ENCODE data around the gene STUB1. TPM values are rescaled to one million over a fixed set of nuclear protein-coding genes. Genes with fewer than 3 reads are reported as not detected.
A peak's percentile ranks its signal among the peaks of the same experiment; 100 is the strongest.

The STUB1 gene
- total and polyA plus RNA-seq, 2 donors (not counting 1 experiment from before 2014, with no cell fraction given) = 94.3 to 116 TPM

DNA sequence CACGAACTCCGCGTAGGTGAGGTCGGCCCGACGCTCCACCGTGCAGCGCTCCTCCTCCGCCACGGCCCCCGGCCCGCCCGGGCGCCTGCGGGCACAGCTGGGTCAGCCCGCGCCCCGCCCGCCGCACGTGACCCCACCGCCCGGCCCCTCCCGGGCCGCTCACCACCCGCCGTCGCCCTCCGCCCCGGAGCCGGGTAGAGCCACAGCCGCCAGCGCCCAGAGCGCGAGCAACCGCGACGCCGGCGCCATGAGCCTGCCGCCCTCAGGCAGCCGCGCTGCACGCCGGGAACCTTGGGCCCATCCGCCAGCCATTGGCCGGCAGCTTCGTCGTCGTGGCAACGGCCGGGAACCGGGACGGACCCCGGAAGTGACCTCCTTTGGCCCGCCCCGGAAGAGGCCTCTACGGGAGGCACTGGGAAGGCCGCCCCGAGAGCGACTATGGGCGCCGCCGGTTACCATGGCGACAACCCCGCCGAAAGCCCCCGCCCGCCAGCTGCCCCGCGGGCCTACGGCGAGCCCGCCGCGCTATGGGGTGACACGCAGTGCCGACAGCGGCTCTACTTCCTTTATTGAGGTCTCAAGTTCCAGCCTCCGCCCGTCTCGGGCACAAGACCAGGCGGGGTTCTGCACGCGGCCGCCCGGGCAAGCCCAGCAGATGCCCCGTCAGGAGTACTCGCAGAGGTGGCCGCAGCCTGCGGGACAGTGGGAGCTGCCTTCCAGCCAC is 4.0 kb downstream of the STUB1 start, which contains the start of gene JMJD8:
TSS of gene JMJD8 (minus strand) at position 264 of the 724 bp plus-strand sequence. CDS start at position 249, 15 bp downstream.
- Histone ChIP-seq H3K36me3 (replicated peaks in 1 of 2; ENCODE audit: control extremely low read depth in 1 of 2, control insufficient read depth in 1 of 2, extremely low read depth in 1 of 2, insufficient read depth in 2 of 2, low read length in 1 of 2) (peaks cover 0 to 27% of the 10 kb centered on the region in 2 experiments), H3K9ac (ENCODE audit: low read length) (peak within 1 kb of the TSS; percentile 73), H4K20me1 (ENCODE audit: control insufficient read depth, insufficient read depth, low read length, poor library complexity, severe bottlenecking) (peaks cover 32% of the 10 kb centered on the region), H3K4me1 (ENCODE audit: control insufficient read depth in 2 of 2, insufficient read depth in 2 of 2, low read length in 2 of 2) (peaks cover 31 to 48% of the 10 kb centered on the region in 2 donors), H2AFZ (ENCODE audit: insufficient read depth, low read depth, low read length, poor library complexity, severe bottlenecking) (peak within 1 kb of the TSS; percentile 73), H3K79me2 (ENCODE audit: control insufficient read depth, insufficient read depth, low read length) (peaks cover 43% of the 10 kb centered on the region), H3K9me3 (ENCODE audit: control extremely low read depth in 1 of 3, control insufficient read depth in 2 of 3, insufficient read depth in 1 of 3, low read length in 2 of 3) (no peaks in the 10 kb centered on the region), H3K4me3 (ENCODE audit: control extremely low read depth in 1 of 5, extremely low read depth in 1 of 5, insufficient read depth in 1 of 5, low read depth in 2 of 5, low read length in 4 of 5) (peak within 1 kb of the TSS in 4 of 5 experiments; percentile 57 to 72 (median 63)), H3K27ac (ENCODE audit: low read length in 2 of 2) (peak within 1 kb of the TSS; percentile 64 to 89), H3K27me3 (replicated peaks in 1 of 4; ENCODE audit: control extremely low read depth in 1 of 4, control insufficient read depth in 3 of 4, insufficient read depth in 4 of 4, low read length in 3 of 4) (no peaks in the 10 kb centered on the region), H3K4me2 (replicated peaks; ENCODE audit: low read depth, low read length, poor library complexity, severe bottlenecking) (peak within 1 kb of the TSS; percentile 97)
- ChIA-PET CTCF (interaction anchor here (0.8 to 0.9 kb wide), 2 partner anchors 21 to 37 kb away, joined by 3 read pairs; partner anchors contain the start of gene ANTKMT), POLR2A (interaction anchor here (0.6 to 1.4 kb wide), 4 partner anchors 17 to 608 kb away, joined by 3 to 4 read pairs (median 4); partner anchors contain the start of genes ANTKMT and RHOT2)
- Mint-ChIP-seq H3K4me1 (peaks cover 32% of the 10 kb centered on the region), H3K4me3 (peak within 1 kb of the TSS; percentile 86), H3K9me3 (ENCODE audit: insufficient read depth) (no peaks in the 10 kb centered on the region), H3K27ac (peak within 1 kb of the TSS; percentile 91), H3K27me3 (no peaks in the 10 kb centered on the region)
- intact Hi-C loops (cut with micrococcal nuclease) = loop anchor here (1.0 to 5.0 kb wide), 6 partner anchors 15 to 57 kb away; partner anchors contain the start of genes ANTKMT, CIAO3, MCRIP2 and RHOT2
- 3% methylated on average over 91 of the region's 91 CpGs for WGBS (ENCODE audit: insufficient coverage)
- peak; percentile 48 for ATAC-seq (ENCODE audit: low read depth)
- no peak for TF ChIP-seq EZH2 (IDR thresholded peaks at IDR 0.05; ENCODE audit: borderline replicate concordance, insufficient read depth, low read depth, low read length, poor library complexity, severe bottlenecking)
- TF ChIP-seq, protein P1, sequence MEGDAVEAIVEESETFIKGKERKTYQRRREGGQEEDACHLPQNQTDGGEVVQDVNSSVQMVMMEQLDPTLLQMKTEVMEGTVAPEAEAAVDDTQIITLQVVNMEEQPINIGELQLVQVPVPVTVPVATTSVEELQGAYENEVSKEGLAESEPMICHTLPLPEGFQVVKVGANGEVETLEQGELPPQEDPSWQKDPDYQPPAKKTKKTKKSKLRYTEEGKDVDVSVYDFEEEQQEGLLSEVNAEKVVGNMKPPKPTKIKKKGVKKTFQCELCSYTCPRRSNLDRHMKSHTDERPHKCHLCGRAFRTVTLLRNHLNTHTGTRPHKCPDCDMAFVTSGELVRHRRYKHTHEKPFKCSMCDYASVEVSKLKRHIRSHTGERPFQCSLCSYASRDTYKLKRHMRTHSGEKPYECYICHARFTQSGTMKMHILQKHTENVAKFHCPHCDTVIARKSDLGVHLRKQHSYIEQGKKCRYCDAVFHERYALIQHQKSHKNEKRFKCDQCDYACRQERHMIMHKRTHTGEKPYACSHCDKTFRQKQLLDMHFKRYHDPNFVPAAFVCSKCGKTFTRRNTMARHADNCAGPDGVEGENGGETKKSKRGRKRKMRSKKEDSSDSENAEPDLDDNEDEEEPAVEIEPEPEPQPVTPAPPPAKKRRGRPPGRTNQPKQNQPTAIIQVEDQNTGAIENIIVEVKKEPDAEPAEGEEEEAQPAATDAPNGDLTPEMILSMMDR (IDR thresholded peaks at IDR 0.05) = no peak
- peak; percentile 98 for DNase-seq

All from B cell (primary cell).